GM12878 (cell line): Measurements from ENCODE around the gene SLCO1A2. TPM values are rescaled to one million over a fixed set of nuclear protein-coding genes. Genes with fewer than 3 reads are reported as not detected.

Experiments used
- ATAC-seq: fragments of 200-7000 bp; cut with Tn5 transposase; 3 replicates; pipeline ENCODE4 v1.9.1; 2020; ENCODE audit warnings: mild to moderate bottlenecking, moderate library complexity
- BruUV-seq: library from RNA; stranded (reverse); fragments of 400-500 nt; replicated peaks from 2 replicates; lab custom pipeline; 2021; lab: Mats Ljungman, UMichigan
- CTCF ChIA-PET: fragments of 300-600 bp; sonication (Branson Sonifier 250); formaldehyde crosslinking; extraction: SDS; loops from one replicate; lab custom pipeline; 2021; ENCODE audit warnings: inconsistent platforms; lab: Yijun Ruan, JAX
- POLR2A ChIA-PET: fragments of 350-600 bp; formaldehyde crosslinking; extraction: SDS; loops from one replicate; lab custom pipeline; 2021; ENCODE audit warnings: inconsistent platforms; lab: Charles Lee
- RAD21 ChIA-PET: fragments of 300-600 bp; sonication (Branson Sonifier 250); formaldehyde crosslinking; loops from one replicate; lab custom pipeline; 2023; ENCODE audit warnings: antibody characterized with exemption; ENCODE audit not compliant: unreplicated experiment; lab: Charles Lee
- SMC1A ChIA-PET: fragments of 300-600 bp; sonication (Branson Sonifier 250); formaldehyde crosslinking; loops from one replicate; lab custom pipeline; 2023; ENCODE audit not compliant: unreplicated experiment, uncharacterized antibody; lab: Charles Lee
- DNase-seq: peaks from one replicate; pipeline ENCODE4 v3.0.0-alpha.2; 2011; ENCODE audit warnings: low read depth, low spot score
- FAIRE-seq: peaks from 3 replicates; lab custom pipeline; 2011; peaks lifted over from hg19 to GRCh38; lab: Jason Lieb, UNC
- H2AFZ ChIP-seq: 2 replicates; pipeline ENCODE4 v1.6.0; 2011; ENCODE audit warnings: low read depth, low read length, control low read depth; ENCODE audit not compliant: control insufficient read depth
- H3K27ac ChIP-seq: 2 replicates; pipeline ENCODE4 v1.5.1; 2011; ENCODE audit warnings: control low read depth; ENCODE audit not compliant: control insufficient read depth, insufficient read depth
- H3K27me3 ChIP-seq, 2 experiments: replicated peaks in 1 of 2; 2 replicates each; pipeline versions ENCODE4 v1.6.0 to v1.6.1; 2011; ENCODE audit warnings: low read length in 1 of 2; ENCODE audit not compliant: control insufficient read depth in 2 of 2, insufficient read depth in 2 of 2
- H3K36me3 ChIP-seq, 2 experiments: 2 replicates each; pipeline ENCODE4 v1.5.1; 2011; ENCODE audit warnings: low read length in 1 of 2; ENCODE audit not compliant: control insufficient read depth in 2 of 2, insufficient read depth in 2 of 2
- H3K4me1 ChIP-seq: 2 replicates; pipeline ENCODE4 v1.6.1; 2011; ENCODE audit warnings: mild to moderate bottlenecking, low read length, moderate library complexity, mixed read lengths; ENCODE audit not compliant: control insufficient read depth, insufficient read depth
- H3K4me2 ChIP-seq: 2 replicates; pipeline ENCODE4 v1.6.0; 2011; ENCODE audit warnings: control low read depth; ENCODE audit not compliant: control insufficient read depth, insufficient read depth
- H3K4me3 ChIP-seq: fragments of 200-600 bp; sonication (generic); 2 replicates; pipeline ENCODE4 v1.5.1; 2016
- H3K79me2 ChIP-seq: 2 replicates; pipeline ENCODE4 v1.6.0; 2011; ENCODE audit warnings: low read length; ENCODE audit not compliant: control insufficient read depth, insufficient read depth
- H3K9ac ChIP-seq: 2 replicates; pipeline ENCODE4 v1.8.0; 2011; ENCODE audit warnings: low read length, control low read depth, mixed read lengths; ENCODE audit not compliant: control insufficient read depth, insufficient read depth
- H3K9me3 ChIP-seq: replicated peaks from 3 replicates; pipeline ENCODE4 v1.5.1; 2011; ENCODE audit warnings: mild to moderate bottlenecking, low read length; ENCODE audit not compliant: control insufficient read depth, insufficient read depth
- H4K20me1 ChIP-seq: 2 replicates; pipeline ENCODE4 v1.6.0; 2011; ENCODE audit not compliant: control insufficient read depth, insufficient read depth
- MYC ChIP-seq: IDR thresholded peaks from 2 replicates; pipeline ENCODE4 v1.6.1; 2011; ENCODE audit warnings: mild to moderate bottlenecking, low read length, moderate library complexity, inconsistent platforms; ENCODE audit not compliant: insufficient read depth, insufficient replicate concordance, insufficient read length, severe bottlenecking
- TCF3 ChIP-seq: IDR thresholded peaks from 2 replicates; pipeline ENCODE4 v1.6.1; 2012; ENCODE audit warnings: low read depth, mild to moderate bottlenecking, low read length, borderline replicate concordance; ENCODE audit not compliant: insufficient read depth
- YBX1 ChIP-seq: fragments of 450-650 bp; IDR thresholded peaks from 2 replicates; pipeline ENCODE4 v1.6.1; 2016; ENCODE audit warnings: antibody characterized with exemption
- ZBTB40 ChIP-seq: fragments of 450-650 bp; IDR thresholded peaks from 2 replicates; pipeline ENCODE4 v1.6.1; 2016; ENCODE audit warnings: mild to moderate bottlenecking, moderate library complexity, borderline replicate concordance
- WGBS: methylation state at CpG from one replicate; pipeline ENCODE4 v1.1.6; 2016; ENCODE audit warnings: low lambda C conversion rate; ENCODE audit not compliant: insufficient replicate concordance, insufficient coverage; ENCODE audit errors: missing lambda C conversion rate; 5-methylcytosine and 5-hydroxymethylcytosine counted together
- in situ Hi-C: fragments of 300-500 bp; cut with MboI; formaldehyde crosslinking; loops from 9 replicates; pipeline ENCODE4 v1.14.3; 2018; ENCODE audit warnings: mixed read lengths
- intact Hi-C: fragments of 100-400 bp; cut with micrococcal nuclease; formaldehyde crosslinking; loops from one replicate; pipeline ENCODE4 v1.14.2; 2022; ENCODE audit not compliant: unreplicated experiment
- polyA plus RNA-seq, 11 experiments: library from polyadenylated mRNA; depleted of rRNA in 4 of 11; unstranded in 6 of 11; stranded (reverse) in 5 of 11; fragments of >200 nt; fragmentation: Nextera tagmentation in 4 of 11; fragmentation: Illumina TruSeq in 1 of 11; extraction: Ambion mirVana in 4 of 11; extraction: Trizol in 1 of 11; gene quantifications; 1 replicate in 1 of 11; 2 replicates in 10 of 11; pipeline versions ENCODE4 v1.2.1 to v1.2.3, GENCODE V29; 2011 to 2016; ENCODE audit warnings: inconsistent platforms in 2 of 11, missing spikeins in 2 of 11, low read depth in 1 of 11
- total RNA-seq, 4 experiments: library from RNA; depleted of rRNA in 3 of 4; stranded (reverse); fragments of >200 nt in 3 of 4; fragmentation: Illumina TruSeq in 1 of 4; extraction: Trizol in 1 of 4; gene quantifications; 2 replicates each; pipeline versions ENCODE4 v1.2.1 to v1.2.3, GENCODE V29; 2013 to 2021

Gene SLCO1A2
- total and polyA plus RNA-seq, 10 of the 15 experiments (the other 5 are each of a cell fraction or from before 2014, with no cell fraction given), result not detected

GRCh38 chr12:21339921-21340320 is 5.2 kb upstream of the SLCO1A2 start:
- no peaks in the 10 kb centered on the region for H3K4me1 ChIP-seq
- no peaks in the 10 kb centered on the region for H3K79me2 ChIP-seq
- intact Hi-C loops, result no loop called here
- POLR2A ChIA-PET, result no interaction called here
- CTCF ChIA-PET, result interaction anchor here (0.9 kb wide), 1 partner anchor 95 kb away, joined by 3 read pairs; no protein-coding TSS in a partner anchor
- no peak overlapping the region for H3K9ac ChIP-seq
- H3K4me3 ChIP-seq, result no peak overlapping the region
- no peaks in the 10 kb centered on the region for H4K20me1 ChIP-seq
- RAD21 ChIA-PET, result no interaction called here
- no peaks in the 10 kb centered on the region for H3K27me3 ChIP-seq
- TF ChIP-seq ZBTB40 (no peak), YBX1 (no peak), MYC (no peak), TCF3 (no peak)
- TF ChIP-seq, all 136 proteins: peak for 0
- in situ Hi-C loops, result no loop called here
- SMC1A ChIA-PET, result no interaction called here
- H3K9me3 ChIP-seq, result no peaks in the 10 kb centered on the region
- no peak overlapping the region for H3K4me2 ChIP-seq
- FAIRE-seq (no peak), DNase-seq (no peak), ATAC-seq (no peak)
- BruUV-seq, result no TSS peak
- H3K36me3 ChIP-seq, result no peaks in the 10 kb centered on the region
- 0% methylated on average over 1 of the region's 1 CpG for WGBS
- no peak overlapping the region for H2AFZ ChIP-seq
- no peak overlapping the region for H3K27ac ChIP-seq
